ENCODE results near the gene SLC6A18. TPM values are rescaled to one million over a fixed set of nuclear protein-coding genes. Genes with fewer than 3 reads are reported as not detected.

The SLC6A18 gene
- polyA plus RNA-seq, 1 of the 3 experiments (the other 2 are of a cell fraction): not detected

GRCh38 chr5:1230551-1230950 lies 5.4 kb downstream of the SLC6A18 start:
- H3K4me3 ChIP-seq (ENCODE audit: low read depth in 2 of 2, low read length in 1 of 2): no peak overlapping the region
- ChIA-PET POLR2A (no interaction called here), CTCF (interaction anchor here (1.0 to 1.3 kb wide), 3 partner anchors 22 to 423 kb away, joined by 3 to 4 read pairs (median 3); no protein-coding TSS in a partner anchor)
- H3K9me3 ChIP-seq: no peaks in the 10 kb centered on the region; the same call in 1 of the 2 replicates
- peaks cover 19% of the 10 kb centered on the region; the same call in 1 of the 2 replicates for H3K27me3 ChIP-seq (ENCODE audit: insufficient read depth)
- H3F3A ChIP-seq (replicated peaks; ENCODE audit: insufficient read depth): no peaks in the 10 kb centered on the region
- H3K36me3 ChIP-seq (replicated peaks in 1 of 2; ENCODE audit: control insufficient read depth in 1 of 2, insufficient read depth in 2 of 2, low read length in 1 of 2): no peaks in the 10 kb centered on the region
- H4K20me1 ChIP-seq (ENCODE audit: insufficient read depth): no peaks in the 10 kb centered on the region
- DNase-seq: no peak
- H3K9me2 ChIP-seq: no peaks in the 10 kb centered on the region
- 53% methylated on average over 12 of the region's 17 CpGs for WGBS (ENCODE audit: low lambda C conversion rate)
- H3K79me2 ChIP-seq (ENCODE audit: insufficient read depth): no peaks in the 10 kb centered on the region
- no peak overlapping the region for H2AFZ ChIP-seq (ENCODE audit: low read depth)
- no peaks in the 10 kb centered on the region for H3K4me1 ChIP-seq (ENCODE audit: control insufficient read depth in 1 of 2, insufficient read depth in 2 of 2, low read depth in 1 of 2, low read length in 1 of 2)
- TF ChIP-seq RAD21 (IDR thresholded peaks at IDR 0.05; ENCODE audit: low read length): no peak
- no peak for TF ChIP-seq POLR2AphosphoS5 (IDR thresholded peaks at IDR 0.05; ENCODE audit: low read depth, low read length)
- no peak for TF ChIP-seq IRF3 (IDR thresholded peaks at IDR 0.05; ENCODE audit: low read depth, low read length)
- TF ChIP-seq, protein P1, sequence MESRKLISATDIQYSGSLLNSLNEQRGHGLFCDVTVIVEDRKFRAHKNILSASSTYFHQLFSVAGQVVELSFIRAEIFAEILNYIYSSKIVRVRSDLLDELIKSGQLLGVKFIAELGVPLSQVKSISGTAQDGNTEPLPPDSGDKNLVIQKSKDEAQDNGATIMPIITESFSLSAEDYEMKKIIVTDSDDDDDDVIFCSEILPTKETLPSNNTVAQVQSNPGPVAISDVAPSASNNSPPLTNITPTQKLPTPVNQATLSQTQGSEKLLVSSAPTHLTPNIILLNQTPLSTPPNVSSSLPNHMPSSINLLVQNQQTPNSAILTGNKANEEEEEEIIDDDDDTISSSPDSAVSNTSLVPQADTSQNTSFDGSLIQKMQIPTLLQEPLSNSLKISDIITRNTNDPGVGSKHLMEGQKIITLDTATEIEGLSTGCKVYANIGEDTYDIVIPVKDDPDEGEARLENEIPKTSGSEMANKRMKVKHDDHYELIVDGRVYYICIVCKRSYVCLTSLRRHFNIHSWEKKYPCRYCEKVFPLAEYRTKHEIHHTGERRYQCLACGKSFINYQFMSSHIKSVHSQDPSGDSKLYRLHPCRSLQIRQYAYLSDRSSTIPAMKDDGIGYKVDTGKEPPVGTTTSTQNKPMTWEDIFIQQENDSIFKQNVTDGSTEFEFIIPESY (IDR thresholded peaks at IDR 0.05; ENCODE audit: borderline replicate concordance, low read depth): no peak
- TF ChIP-seq FOXM1 (IDR thresholded peaks at IDR 0.05; ENCODE audit: low read depth): no peak
- TF ChIP-seq, protein P2, sequence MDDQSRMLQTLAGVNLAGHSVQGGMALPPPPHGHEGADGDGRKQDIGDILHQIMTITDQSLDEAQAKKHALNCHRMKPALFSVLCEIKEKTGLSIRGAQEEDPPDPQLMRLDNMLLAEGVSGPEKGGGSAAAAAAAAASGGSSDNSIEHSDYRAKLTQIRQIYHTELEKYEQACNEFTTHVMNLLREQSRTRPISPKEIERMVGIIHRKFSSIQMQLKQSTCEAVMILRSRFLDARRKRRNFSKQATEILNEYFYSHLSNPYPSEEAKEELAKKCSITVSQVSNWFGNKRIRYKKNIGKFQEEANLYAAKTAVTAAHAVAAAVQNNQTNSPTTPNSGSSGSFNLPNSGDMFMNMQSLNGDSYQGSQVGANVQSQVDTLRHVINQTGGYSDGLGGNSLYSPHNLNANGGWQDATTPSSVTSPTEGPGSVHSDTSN (IDR thresholded peaks at IDR 0.05): no peak
- TF ChIP-seq ELF1 (IDR thresholded peaks at IDR 0.05): no peak
- TF ChIP-seq FOSL2 (IDR thresholded peaks at IDR 0.05; ENCODE audit: borderline replicate concordance, low read depth): no peak
- no peak for TF ChIP-seq SIN3A (IDR thresholded peaks at IDR 0.05; ENCODE audit: borderline replicate concordance, low read depth, low read length)
- TF ChIP-seq RXRA (IDR thresholded peaks at IDR 0.05; ENCODE audit: borderline replicate concordance, low read depth): no peak
- no peak overlapping the region for H3K4me2 ChIP-seq
- no peak overlapping the region for H3K9ac ChIP-seq
- H3K27ac ChIP-seq (ENCODE audit: low read depth in 2 of 2, low read length in 1 of 2): no peak overlapping the region

- Histone ChIP-seq H2AFZ (ENCODE audit: low read depth) (no peak overlapping the region), H3K4me2 (no peak overlapping the region), H3K4me1 (ENCODE audit: control insufficient read depth in 1 of 2, insufficient read depth in 2 of 2, low read depth in 1 of 2, low read length in 1 of 2) (no peaks in the 10 kb centered on the region), H3K4me3 (ENCODE audit: low read depth in 2 of 2, low read length in 1 of 2) (no peak overlapping the region), H3K36me3 (replicated peaks in 1 of 2; ENCODE audit: control insufficient read depth in 1 of 2, insufficient read depth in 2 of 2, low read length in 1 of 2) (no peaks in the 10 kb centered on the region), H3K9me3 (no peaks in the 10 kb centered on the region; the same call in 1 of the 2 replicates), H3F3A (replicated peaks; ENCODE audit: insufficient read depth) (no peaks in the 10 kb centered on the region), H3K27ac (ENCODE audit: low read depth in 2 of 2, low read length in 1 of 2) (no peak overlapping the region), H3K9ac (no peak overlapping the region), H3K27me3 (ENCODE audit: insufficient read depth) (peaks cover 19% of the 10 kb centered on the region; the same call in 1 of the 2 replicates), H3K79me2 (ENCODE audit: insufficient read depth) (no peaks in the 10 kb centered on the region), H3K9me2 (no peaks in the 10 kb centered on the region), H4K20me1 (ENCODE audit: insufficient read depth) (no peaks in the 10 kb centered on the region)
- CTCF ChIA-PET: interaction anchor here (1.3 kb wide), 1 partner anchor 62 kb away, joined by 3 read pairs; no protein-coding TSS in a partner anchor
- POLR2A ChIA-PET: interaction anchor here (0.7 kb wide), 1 partner anchor 268 kb away, joined by 3 read pairs; no protein-coding TSS in a partner anchor
- 13% methylated on average over 5 of the region's 13 CpGs for WGBS (ENCODE audit: low lambda C conversion rate)
- DNase-seq: no peak
- no peak for TF ChIP-seq EZH2phosphoT487 (IDR thresholded peaks at IDR 0.05; ENCODE audit: borderline replicate concordance, low read depth)
- no peak for TF ChIP-seq SMC3 (IDR thresholded peaks at IDR 0.05; ENCODE audit: low read depth, low read length)
- TF ChIP-seq TEAD4 (IDR thresholded peaks at IDR 0.05; ENCODE audit: borderline replicate concordance, insufficient read depth): no peak
Observed at GRCh38 chr5:1231354-1231905, 6.2 kb downstream of the SLC6A18 start.

Data from SK-N-SH (cell line).